WTC11 (cell line): ENCODE measurements around the gene SYMPK. TPM values are rescaled to one million over a fixed set of nuclear protein-coding genes. Genes with fewer than 3 reads are reported as not detected.

ENCODE experiments used
- ATAC-seq: fragments of 200-7000 bp; cut with Tn5 transposase; 2 replicates; pipeline ENCODE4 v1.10.0; 2021; ENCODE audit warnings: mild to moderate bottlenecking, moderate library complexity
- CTCF ChIA-PET: fragments of 300-600 bp; sonication (Branson Sonifier 250); formaldehyde crosslinking; loops from one replicate; lab custom pipeline; 2021; ENCODE audit warnings: antibody characterized with exemption; lab: Charles Lee
- POLR2A ChIA-PET: fragments of 350-600 bp; sonication (Branson Sonifier 250); formaldehyde crosslinking; loops from one replicate; lab custom pipeline; 2021; ENCODE audit warnings: antibody characterized with exemption; lab: Charles Lee
- DNase-seq: peaks from one replicate; pipeline ENCODE4 v3.0.0; 2021; ENCODE audit warnings: low spot score
- H3K27ac Mint-ChIP-seq: 2 replicates; pipeline ENCODE4 v1.8.0; 2021; ENCODE audit warnings: mixed read lengths
- H3K27me3 Mint-ChIP-seq: 2 replicates; pipeline ENCODE4 v1.8.0; 2021; ENCODE audit warnings: low read depth, mild to moderate bottlenecking, moderate library complexity, mixed read lengths
- H3K36me3 Mint-ChIP-seq: 2 replicates; pipeline ENCODE4 v1.8.0; 2021; ENCODE audit warnings: mixed read lengths
- H3K4me1 Mint-ChIP-seq: 2 replicates; pipeline ENCODE4 v1.8.0; 2022; ENCODE audit warnings: mixed read lengths
- H3K4me3 Mint-ChIP-seq: 2 replicates; pipeline ENCODE4 v1.8.0; 2021; ENCODE audit warnings: mild to moderate bottlenecking, moderate library complexity, mixed read lengths
- H3K9me3 Mint-ChIP-seq: 2 replicates; pipeline ENCODE4 v1.8.0; 2021; ENCODE audit warnings: mixed read lengths
- AFF4 ChIP-seq: sonication (generic); formaldehyde crosslinking; IDR thresholded peaks from 2 replicates; pipeline ENCODE4 v1.8.1; 2023; ENCODE audit warnings: mild to moderate bottlenecking, missing genetic modification reagents, borderline replicate concordance
- EMX1 ChIP-seq: fragments of 250-450 bp; sonication (Bioruptor Pico); IDR thresholded peaks from 2 replicates; pipeline ENCODE4 v1.8.0; 2021; ENCODE audit warnings: mild to moderate bottlenecking
- FOXP1 ChIP-seq: sonication (generic); formaldehyde crosslinking; IDR thresholded peaks from 2 replicates; pipeline ENCODE4 v1.8.0; 2022; ENCODE audit warnings: missing genetic modification reagents, mild to moderate bottlenecking, moderate library complexity, borderline replicate concordance
- MXD4 ChIP-seq: fragments of 250-450 bp; sonication (Bioruptor Pico); IDR thresholded peaks from 2 replicates; pipeline ENCODE4 v1.8.0; 2021; ENCODE audit warnings: mild to moderate bottlenecking, moderate library complexity, borderline replicate concordance
- OVOL2 ChIP-seq: fragments of 250-450 bp; sonication (Bioruptor Pico); IDR thresholded peaks from 2 replicates; pipeline ENCODE4 v1.9.0; 2021; ENCODE audit warnings: mild to moderate bottlenecking, borderline replicate concordance
- SMAD4 ChIP-seq: sonication (generic); formaldehyde crosslinking; IDR thresholded peaks from 2 replicates; pipeline ENCODE4 v1.8.0; 2022; ENCODE audit warnings: mild to moderate bottlenecking, missing genetic modification reagents
- SOX15 ChIP-seq: fragments of 250-450 bp; sonication (Bioruptor Pico); IDR thresholded peaks from 2 replicates; pipeline ENCODE4 v1.9.0; 2021; ENCODE audit warnings: mild to moderate bottlenecking
- ZNF138 ChIP-seq: sonication (generic); formaldehyde crosslinking; conservative IDR thresholded peaks from 2 replicates; pipeline ENCODE4 v1.8.1; 2022; ENCODE audit warnings: mild to moderate bottlenecking, moderate library complexity, missing genetic modification reagents
- ZNF263 ChIP-seq: sonication (generic); formaldehyde crosslinking; IDR thresholded peaks from 2 replicates; pipeline ENCODE4 v1.8.1; 2022; ENCODE audit warnings: low read depth, mild to moderate bottlenecking, moderate library complexity, missing genetic modification reagents
- ZNF512 ChIP-seq: sonication (generic); formaldehyde crosslinking; IDR thresholded peaks from 2 replicates; pipeline ENCODE4 v1.8.1; 2022; ENCODE audit warnings: missing genetic modification reagents, borderline replicate concordance
- total RNA-seq: library from RNA; stranded (reverse); gene quantifications from 3 replicates; pipeline ENCODE4 v1.2.3, GENCODE V29; 2021
- TF ChIP-seq, protein P1 (sequence below): fragments of 250-450 bp; sonication (Bioruptor Pico); IDR thresholded peaks from 2 replicates; pipeline ENCODE4 v2.1.2; 2022; ENCODE audit warnings: mild to moderate bottlenecking, moderate library complexity
- TF ChIP-seq, protein P2 (sequence below): sonication (generic); formaldehyde crosslinking; IDR thresholded peaks from 2 replicates; pipeline ENCODE4 v1.8.0; 2023; ENCODE audit warnings: missing genetic modification reagents, mild to moderate bottlenecking, borderline replicate concordance

Gene SYMPK
- total RNA-seq, 1 experiment from 2014 or later: 106 TPM

- TF ChIP-seq, protein P1, sequence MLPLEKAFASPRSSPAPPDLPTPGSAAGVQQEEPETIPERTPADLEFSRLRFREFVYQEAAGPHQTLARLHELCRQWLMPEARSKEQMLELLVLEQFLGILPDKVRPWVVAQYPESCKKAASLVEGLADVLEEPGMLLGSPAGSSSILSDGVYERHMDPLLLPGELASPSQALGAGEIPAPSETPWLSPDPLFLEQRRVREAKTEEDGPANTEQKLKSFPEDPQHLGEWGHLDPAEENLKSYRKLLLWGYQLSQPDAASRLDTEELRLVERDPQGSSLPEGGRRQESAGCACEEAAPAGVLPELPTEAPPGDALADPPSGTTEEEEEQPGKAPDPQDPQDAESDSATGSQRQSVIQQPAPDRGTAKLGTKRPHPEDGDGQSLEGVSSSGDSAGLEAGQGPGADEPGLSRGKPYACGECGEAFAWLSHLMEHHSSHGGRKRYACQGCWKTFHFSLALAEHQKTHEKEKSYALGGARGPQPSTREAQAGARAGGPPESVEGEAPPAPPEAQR (CRISPR knock-in tag): no peak
- TF ChIP-seq AFF4 (CRISPR knock-in tag): no peak
Observed at GRCh38 chr19:45819769-45820168, 43.2 kb downstream of the SYMPK start (continued).

GRCh38 chr19:45817725-45818301, 45.1 kb downstream of the SYMPK start:
- no peak for ATAC-seq
- H3K36me3 Mint-ChIP-seq: peaks cover 15% of the 10 kb centered on the region
- DNase-seq: peak; percentile 54
- CTCF ChIA-PET: interaction anchor here (0.6 to 7.2 kb wide), 28 partner anchors 9 to 413 kb away, joined by 3 to 135 read pairs (median 12); partner anchors contain the start of genes DMPK, DMWD, FOXA3 and IRF2BP1
- POLR2A ChIA-PET: interaction anchor here (4.0 kb wide), 1 partner anchor 48 kb away, joined by 47 read pairs; the partner anchor contains the start of gene SIX5
- no peaks in the 10 kb centered on the region for H3K9me3 Mint-ChIP-seq
- H3K27ac Mint-ChIP-seq: peak overlapping the region; percentile 83; the same call in 1 of the 2 replicates
- no peak overlapping the region for H3K4me3 Mint-ChIP-seq
- H3K27me3 Mint-ChIP-seq: no peaks in the 10 kb centered on the region; the same call in 1 of the 2 replicates
- H3K4me1 Mint-ChIP-seq: peaks cover 37% of the 10 kb centered on the region
- TF ChIP-seq, protein P1 (CRISPR knock-in tag): no peak
- TF ChIP-seq, protein P2, sequence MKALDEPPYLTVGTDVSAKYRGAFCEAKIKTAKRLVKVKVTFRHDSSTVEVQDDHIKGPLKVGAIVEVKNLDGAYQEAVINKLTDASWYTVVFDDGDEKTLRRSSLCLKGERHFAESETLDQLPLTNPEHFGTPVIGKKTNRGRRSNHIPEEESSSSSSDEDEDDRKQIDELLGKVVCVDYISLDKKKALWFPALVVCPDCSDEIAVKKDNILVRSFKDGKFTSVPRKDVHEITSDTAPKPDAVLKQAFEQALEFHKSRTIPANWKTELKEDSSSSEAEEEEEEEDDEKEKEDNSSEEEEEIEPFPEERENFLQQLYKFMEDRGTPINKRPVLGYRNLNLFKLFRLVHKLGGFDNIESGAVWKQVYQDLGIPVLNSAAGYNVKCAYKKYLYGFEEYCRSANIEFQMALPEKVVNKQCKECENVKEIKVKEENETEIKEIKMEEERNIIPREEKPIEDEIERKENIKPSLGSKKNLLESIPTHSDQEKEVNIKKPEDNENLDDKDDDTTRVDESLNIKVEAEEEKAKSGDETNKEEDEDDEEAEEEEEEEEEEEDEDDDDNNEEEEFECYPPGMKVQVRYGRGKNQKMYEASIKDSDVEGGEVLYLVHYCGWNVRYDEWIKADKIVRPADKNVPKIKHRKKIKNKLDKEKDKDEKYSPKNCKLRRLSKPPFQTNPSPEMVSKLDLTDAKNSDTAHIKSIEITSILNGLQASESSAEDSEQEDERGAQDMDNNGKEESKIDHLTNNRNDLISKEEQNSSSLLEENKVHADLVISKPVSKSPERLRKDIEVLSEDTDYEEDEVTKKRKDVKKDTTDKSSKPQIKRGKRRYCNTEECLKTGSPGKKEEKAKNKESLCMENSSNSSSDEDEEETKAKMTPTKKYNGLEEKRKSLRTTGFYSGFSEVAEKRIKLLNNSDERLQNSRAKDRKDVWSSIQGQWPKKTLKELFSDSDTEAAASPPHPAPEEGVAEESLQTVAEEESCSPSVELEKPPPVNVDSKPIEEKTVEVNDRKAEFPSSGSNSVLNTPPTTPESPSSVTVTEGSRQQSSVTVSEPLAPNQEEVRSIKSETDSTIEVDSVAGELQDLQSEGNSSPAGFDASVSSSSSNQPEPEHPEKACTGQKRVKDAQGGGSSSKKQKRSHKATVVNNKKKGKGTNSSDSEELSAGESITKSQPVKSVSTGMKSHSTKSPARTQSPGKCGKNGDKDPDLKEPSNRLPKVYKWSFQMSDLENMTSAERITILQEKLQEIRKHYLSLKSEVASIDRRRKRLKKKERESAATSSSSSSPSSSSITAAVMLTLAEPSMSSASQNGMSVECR (CRISPR knock-in tag): no peak
- no peak for TF ChIP-seq OVOL2 (CRISPR knock-in tag)
- TF ChIP-seq ZNF138 (CRISPR knock-in tag): no peak
- no peak for TF ChIP-seq ZNF512 (CRISPR knock-in tag)
- TF ChIP-seq SMAD4 (CRISPR knock-in tag): no peak
- TF ChIP-seq FOXP1 (CRISPR knock-in tag): peak; percentile 28; the same call in 1 of the 2 replicates
- 0 out of 2 replicates have a peak, but pooled peaks have one; percentile 8 for TF ChIP-seq EMX1 (CRISPR knock-in tag)
- no peak for TF ChIP-seq SOX15
- no peak for TF ChIP-seq MXD4 (CRISPR knock-in tag)
- peak; percentile 70; the same call in 1 of the 2 replicates for TF ChIP-seq ZNF263
- TF ChIP-seq, all 79 proteins: peak for 3
